HFFc6 (cell line): ENCODE data around the gene CIDEB. TPM values are rescaled to one million over a fixed set of nuclear protein-coding genes. Genes with fewer than 3 reads are reported as not detected.

Experiments
- DNase-seq: peaks from one replicate; pipeline ENCODE4 v3.0.0-alpha.2; 2018
- H3K27ac Mint-ChIP-seq: 2 replicates; pipeline ENCODE4 v1.8.0; 2020; ENCODE audit warnings: mild to moderate bottlenecking, mixed read lengths
- H3K27me3 Mint-ChIP-seq: 2 replicates; pipeline ENCODE4 v1.8.0; 2021; ENCODE audit warnings: mild to moderate bottlenecking, moderate library complexity, mixed read lengths; ENCODE audit not compliant: insufficient read depth
- H3K36me3 Mint-ChIP-seq: 2 replicates; pipeline ENCODE4 v1.8.0; 2021; ENCODE audit warnings: low read depth, mixed read lengths
- H3K4me1 Mint-ChIP-seq: 2 replicates; pipeline ENCODE4 v1.8.0; 2020; ENCODE audit warnings: low read depth, mixed read lengths
- H3K4me3 Mint-ChIP-seq: 2 replicates; pipeline ENCODE4 v1.8.0; 2020; ENCODE audit warnings: mild to moderate bottlenecking, moderate library complexity, mixed read lengths
- H3K9me3 Mint-ChIP-seq: 2 replicates; pipeline ENCODE4 v1.8.0; 2020; ENCODE audit warnings: mild to moderate bottlenecking, mixed read lengths
- total RNA-seq, 6 experiments: library from RNA; stranded (reverse); fragmentation: NEBNext Ultra II Directional; extraction: Animal tissue kit (Norgen Biotek cat#: 25700); gene quantifications; 2 replicates in 1 of 6; 3 replicates in 5 of 6; pipeline ENCODE4 v1.2.3, GENCODE V29; 2021
- TF ChIP-seq, protein P1 (sequence below): fragments of 200-600 bp; sonication (generic); IDR thresholded peaks from 2 replicates; pipeline ENCODE4 v1.5.0; 2021; ENCODE audit warnings: antibody characterized with exemption, mild to moderate bottlenecking

Gene CIDEB
- total RNA-seq, 6 experiments from 2014 or later, result 0.17 to 0.40 (median 0.20) TPM; not detected in 1

- DNase-seq, result peak; percentile 39
- H3K27ac Mint-ChIP-seq, result no peak overlapping the region
- H3K4me3 Mint-ChIP-seq, result no peak overlapping the region
- H3K27me3 Mint-ChIP-seq, result peaks cover 15% of the 10 kb centered on the region
- H3K9me3 Mint-ChIP-seq, result no peaks in the 10 kb centered on the region
- peaks cover 43% of the 10 kb centered on the region for H3K4me1 Mint-ChIP-seq
- no peaks in the 10 kb centered on the region for H3K36me3 Mint-ChIP-seq
- TF ChIP-seq, protein P1, sequence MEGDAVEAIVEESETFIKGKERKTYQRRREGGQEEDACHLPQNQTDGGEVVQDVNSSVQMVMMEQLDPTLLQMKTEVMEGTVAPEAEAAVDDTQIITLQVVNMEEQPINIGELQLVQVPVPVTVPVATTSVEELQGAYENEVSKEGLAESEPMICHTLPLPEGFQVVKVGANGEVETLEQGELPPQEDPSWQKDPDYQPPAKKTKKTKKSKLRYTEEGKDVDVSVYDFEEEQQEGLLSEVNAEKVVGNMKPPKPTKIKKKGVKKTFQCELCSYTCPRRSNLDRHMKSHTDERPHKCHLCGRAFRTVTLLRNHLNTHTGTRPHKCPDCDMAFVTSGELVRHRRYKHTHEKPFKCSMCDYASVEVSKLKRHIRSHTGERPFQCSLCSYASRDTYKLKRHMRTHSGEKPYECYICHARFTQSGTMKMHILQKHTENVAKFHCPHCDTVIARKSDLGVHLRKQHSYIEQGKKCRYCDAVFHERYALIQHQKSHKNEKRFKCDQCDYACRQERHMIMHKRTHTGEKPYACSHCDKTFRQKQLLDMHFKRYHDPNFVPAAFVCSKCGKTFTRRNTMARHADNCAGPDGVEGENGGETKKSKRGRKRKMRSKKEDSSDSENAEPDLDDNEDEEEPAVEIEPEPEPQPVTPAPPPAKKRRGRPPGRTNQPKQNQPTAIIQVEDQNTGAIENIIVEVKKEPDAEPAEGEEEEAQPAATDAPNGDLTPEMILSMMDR, result peak; percentile 44
These were observed 43.7 kb upstream of the CIDEB start for GRCh38 chr14:24351517-24351916.

DNA sequence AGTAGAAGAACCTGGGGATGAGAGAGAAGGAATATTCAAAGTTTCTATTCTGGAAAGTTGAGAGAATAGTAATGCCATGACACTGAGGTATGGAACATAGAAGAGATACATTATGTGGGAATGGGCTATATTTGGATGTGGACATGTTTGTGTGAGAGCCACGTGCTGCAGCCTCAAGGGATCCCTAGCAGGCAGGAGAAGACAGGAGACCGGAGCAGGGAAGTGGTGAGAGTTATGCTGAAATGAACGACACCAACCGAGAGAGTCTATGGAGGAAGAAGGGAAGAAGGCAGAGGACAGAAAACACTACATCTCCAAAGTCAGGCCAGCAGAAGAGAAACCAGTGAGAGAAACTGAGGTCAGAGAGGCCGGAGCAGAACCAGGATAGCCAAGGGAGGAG, 42.0 kb upstream of the CIDEB start:
- Mint-ChIP-seq H3K36me3 (no peaks in the 10 kb centered on the region), H3K4me1 (peaks cover 43% of the 10 kb centered on the region), H3K9me3 (no peaks in the 10 kb centered on the region), H3K4me3 (no peak overlapping the region), H3K27me3 (peaks cover 26% of the 10 kb centered on the region), H3K27ac (no peak overlapping the region)
- TF ChIP-seq, protein P1, result no peak
- no peak for DNase-seq

- Mint-ChIP-seq H3K36me3 (no peaks in the 10 kb centered on the region), H3K27me3 (peaks cover 25% of the 10 kb centered on the region), H3K27ac (no peak overlapping the region), H3K4me1 (peaks cover 31% of the 10 kb centered on the region), H3K9me3 (no peaks in the 10 kb centered on the region), H3K4me3 (no peak overlapping the region)
- DNase-seq, result no peak
- TF ChIP-seq, protein P1, result no peak
These were observed 40.4 kb upstream of the CIDEB start for GRCh38 chr14:24348186-24348585.

DNA sequence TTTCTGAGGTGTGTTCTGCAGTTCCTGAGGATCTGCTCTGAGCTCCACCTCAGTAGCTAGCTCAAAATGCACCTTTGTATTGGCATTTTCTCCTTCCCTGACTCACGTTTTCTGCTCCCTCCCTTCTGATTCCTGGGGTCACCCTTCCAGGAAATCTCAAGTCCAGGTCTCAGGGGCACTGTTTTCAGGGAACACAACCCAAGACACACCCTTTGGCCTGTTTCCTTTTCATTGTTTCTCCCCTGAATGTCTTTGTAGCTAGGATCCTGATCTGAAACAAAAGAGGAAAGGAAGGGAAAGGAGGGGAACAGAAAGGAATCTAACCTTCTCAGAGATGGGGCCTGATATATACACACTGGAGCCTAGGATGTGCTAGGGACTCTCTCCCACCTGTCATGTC, 39.4 kb upstream of the CIDEB start:
- Mint-ChIP-seq H3K27ac (no peak overlapping the region), H3K9me3 (no peaks in the 10 kb centered on the region), H3K27me3 (peaks cover 23% of the 10 kb centered on the region), H3K36me3 (no peaks in the 10 kb centered on the region), H3K4me3 (no peak overlapping the region), H3K4me1 (peaks cover 20% of the 10 kb centered on the region)
- TF ChIP-seq, protein P1, result no peak
- DNase-seq, result no peak

- TF ChIP-seq, protein P1, result no peak
- H3K4me1 Mint-ChIP-seq, result no peaks in the 10 kb centered on the region
- no peak overlapping the region for H3K4me3 Mint-ChIP-seq
- no peaks in the 10 kb centered on the region for H3K36me3 Mint-ChIP-seq
- peaks cover 32% of the 10 kb centered on the region for H3K27me3 Mint-ChIP-seq
- no peak for DNase-seq
- H3K9me3 Mint-ChIP-seq, result no peaks in the 10 kb centered on the region
- no peak overlapping the region for H3K27ac Mint-ChIP-seq
These were observed 36.3 kb upstream of the CIDEB start for GRCh38 chr14:24343795-24344660.
